ENCODE data around the gene SAMD7. TPM values are rescaled to one million over a fixed set of nuclear protein-coding genes. Genes with fewer than 3 reads are reported as not detected.

Gene SAMD7
- polyA plus RNA-seq, 1 donor (not counting 4 experiments of a cell fraction or from before 2014, with no cell fraction given) = not detected

DNA sequence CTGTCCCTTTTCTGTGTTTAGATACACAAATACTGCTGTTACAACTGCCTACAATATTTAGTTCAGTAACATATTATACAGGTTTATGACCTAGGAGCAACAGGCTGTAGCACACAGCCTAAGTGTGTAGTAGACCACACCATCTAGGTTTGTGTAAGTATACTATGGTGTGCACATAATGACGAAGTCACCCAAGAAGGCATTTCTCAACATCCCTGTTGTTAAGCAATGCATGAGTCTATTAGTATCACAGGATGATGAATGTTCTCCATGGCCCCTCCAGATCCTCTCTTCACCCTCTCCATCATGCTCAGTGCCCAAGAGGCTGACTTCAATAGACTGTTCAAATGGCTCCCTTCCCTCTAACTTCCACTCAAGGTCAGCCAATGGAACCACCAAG, 40.7 kb downstream of the SAMD7 start:
- no peak for TF ChIP-seq EZH2 (IDR thresholded peaks at IDR 0.05; ENCODE audit: low read length)
- TF ChIP-seq, protein P1, sequence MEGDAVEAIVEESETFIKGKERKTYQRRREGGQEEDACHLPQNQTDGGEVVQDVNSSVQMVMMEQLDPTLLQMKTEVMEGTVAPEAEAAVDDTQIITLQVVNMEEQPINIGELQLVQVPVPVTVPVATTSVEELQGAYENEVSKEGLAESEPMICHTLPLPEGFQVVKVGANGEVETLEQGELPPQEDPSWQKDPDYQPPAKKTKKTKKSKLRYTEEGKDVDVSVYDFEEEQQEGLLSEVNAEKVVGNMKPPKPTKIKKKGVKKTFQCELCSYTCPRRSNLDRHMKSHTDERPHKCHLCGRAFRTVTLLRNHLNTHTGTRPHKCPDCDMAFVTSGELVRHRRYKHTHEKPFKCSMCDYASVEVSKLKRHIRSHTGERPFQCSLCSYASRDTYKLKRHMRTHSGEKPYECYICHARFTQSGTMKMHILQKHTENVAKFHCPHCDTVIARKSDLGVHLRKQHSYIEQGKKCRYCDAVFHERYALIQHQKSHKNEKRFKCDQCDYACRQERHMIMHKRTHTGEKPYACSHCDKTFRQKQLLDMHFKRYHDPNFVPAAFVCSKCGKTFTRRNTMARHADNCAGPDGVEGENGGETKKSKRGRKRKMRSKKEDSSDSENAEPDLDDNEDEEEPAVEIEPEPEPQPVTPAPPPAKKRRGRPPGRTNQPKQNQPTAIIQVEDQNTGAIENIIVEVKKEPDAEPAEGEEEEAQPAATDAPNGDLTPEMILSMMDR (optimal IDR thresholded peaks at IDR 0.05 in 1 of 3, IDR thresholded peaks at IDR 0.05 in 1 of 3, conservative IDR thresholded peaks at IDR 0.05 in 1 of 3; ENCODE audit: extremely low read depth in 1 of 3, insufficient read depth in 2 of 3, low read length in 3 of 3) = no peak
- DNase-seq (ENCODE audit: low read depth, low spot score) = no peak

DNA sequence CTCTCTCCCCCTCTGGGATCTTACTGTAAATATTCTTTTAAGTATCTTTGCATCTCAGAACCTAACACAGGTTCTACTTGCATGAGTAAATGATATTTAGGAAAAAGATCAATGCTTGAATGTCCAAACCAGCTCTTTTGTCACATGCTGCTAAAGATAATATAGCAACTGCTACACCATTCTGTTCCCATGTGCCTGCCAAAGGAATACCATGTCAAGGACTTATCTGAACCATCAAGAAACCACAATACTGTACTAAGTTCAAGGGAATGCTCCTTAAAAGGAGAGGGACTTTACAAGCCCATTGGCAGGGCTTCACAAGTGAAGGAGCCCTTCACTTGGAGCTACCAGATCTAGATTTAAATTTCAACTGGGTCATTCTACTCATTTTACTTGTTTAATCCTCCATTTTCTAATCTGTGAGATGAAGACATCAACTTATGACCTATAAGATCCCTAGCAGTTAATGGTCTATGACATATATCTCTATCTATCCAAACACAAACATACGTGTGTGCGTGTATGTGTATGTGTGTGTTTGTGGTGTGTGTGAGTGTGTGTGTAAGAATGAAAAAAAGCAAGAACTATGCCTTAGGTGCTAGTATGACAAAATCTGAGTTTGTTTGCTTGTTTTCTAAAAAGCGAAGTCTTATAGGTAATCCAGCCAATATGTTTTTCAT, 42.2 kb downstream of the SAMD7 start:
- H3K36me3 ChIP-seq (ENCODE audit: control insufficient read depth in 2 of 2, extremely low read depth in 1 of 2, insufficient read depth in 2 of 2, low read length in 2 of 2) = no peaks in the 10 kb centered on the region
- no peaks in the 10 kb centered on the region for H3K9me3 ChIP-seq (ENCODE audit: control insufficient read depth, low read depth, low read length)
- H3K79me2 ChIP-seq (ENCODE audit: control insufficient read depth, insufficient read depth, low read length) = no peaks in the 10 kb centered on the region
- H3K27me3 ChIP-seq (ENCODE audit: control insufficient read depth, extremely low read depth, insufficient read depth, low read length) = no peaks in the 10 kb centered on the region
- DNase-seq (ENCODE audit: low read depth, low spot score) (no peak), FAIRE-seq (no peak)
- no peak overlapping the region for H3K4me2 ChIP-seq (ENCODE audit: control insufficient read depth, extremely low read depth, insufficient read depth, low read depth, low read length)
- TF ChIP-seq, protein P1 (optimal IDR thresholded peaks at IDR 0.05 in 1 of 3, IDR thresholded peaks at IDR 0.05 in 1 of 3, conservative IDR thresholded peaks at IDR 0.05 in 1 of 3; ENCODE audit: extremely low read depth in 1 of 3, insufficient read depth in 2 of 3, low read length in 3 of 3) = no peak
- TF ChIP-seq EZH2 (IDR thresholded peaks at IDR 0.05; ENCODE audit: low read length) = no peak
- H3K9me1 ChIP-seq (ENCODE audit: control insufficient read depth, extremely low read depth, insufficient read depth, low read length) = no peaks in the 10 kb centered on the region
- dilution Hi-C loops (cut with MboI; ENCODE audit: extremely low pct_ligation_motif_present, low sequenced_read_pairs) = no loop called here
- no peak overlapping the region for H3K27ac ChIP-seq (ENCODE audit: control insufficient read depth, insufficient read depth, low read length)
- H3K9ac ChIP-seq (ENCODE audit: control insufficient read depth, extremely low read depth, insufficient read depth, low read length) = no peak overlapping the region
- no peak overlapping the region for H3K4me3 ChIP-seq (ENCODE audit: control insufficient read depth in 2 of 3, extremely low read depth in 1 of 3, insufficient read depth in 2 of 3, low read depth in 1 of 3, low read length in 3 of 3)
- no peaks in the 10 kb centered on the region for H4K20me1 ChIP-seq (ENCODE audit: control insufficient read depth, extremely low read depth, insufficient read depth, low read length)
- H2AFZ ChIP-seq (ENCODE audit: control insufficient read depth, low read length) = no peak overlapping the region
- no peaks in the 10 kb centered on the region for H3K4me1 ChIP-seq (ENCODE audit: control insufficient read depth, extremely low read depth, insufficient read depth, low read length)

More for the DNA sequence above, 40.7 kb downstream of the SAMD7 start:
- Histone ChIP-seq H3K79me2 (ENCODE audit: control insufficient read depth, insufficient read depth, low read length) (no peaks in the 10 kb centered on the region), H3K9ac (ENCODE audit: control insufficient read depth, extremely low read depth, insufficient read depth, low read length) (no peak overlapping the region), H4K20me1 (ENCODE audit: control insufficient read depth, extremely low read depth, insufficient read depth, low read length) (no peaks in the 10 kb centered on the region), H3K4me1 (ENCODE audit: control insufficient read depth, extremely low read depth, insufficient read depth, low read length) (no peaks in the 10 kb centered on the region), H2AFZ (ENCODE audit: control insufficient read depth, low read length) (no peak overlapping the region), H3K9me1 (ENCODE audit: control insufficient read depth, extremely low read depth, insufficient read depth, low read length) (no peaks in the 10 kb centered on the region), H3K9me3 (ENCODE audit: control insufficient read depth, low read depth, low read length) (no peaks in the 10 kb centered on the region), H3K36me3 (ENCODE audit: control insufficient read depth in 2 of 2, extremely low read depth in 1 of 2, insufficient read depth in 2 of 2, low read length in 2 of 2) (no peaks in the 10 kb centered on the region), H3K27me3 (ENCODE audit: control insufficient read depth, extremely low read depth, insufficient read depth, low read length) (peaks cover 3% of the 10 kb centered on the region), H3K4me2 (ENCODE audit: control insufficient read depth, extremely low read depth, insufficient read depth, low read depth, low read length) (no peak overlapping the region), H3K27ac (ENCODE audit: control insufficient read depth, insufficient read depth, low read length) (no peak overlapping the region), H3K4me3 (ENCODE audit: control insufficient read depth in 2 of 3, extremely low read depth in 1 of 3, insufficient read depth in 2 of 3, low read depth in 1 of 3, low read length in 3 of 3) (no peak overlapping the region)
- dilution Hi-C loops (cut with MboI; ENCODE audit: extremely low pct_ligation_motif_present, low sequenced_read_pairs) = no loop called here
- FAIRE-seq = no peak
